Measurements from ENCODE around the gene PALM. TPM values are rescaled to one million over a fixed set of nuclear protein-coding genes. Genes with fewer than 3 reads are reported as not detected.
A peak's percentile ranks its signal among the peaks of the same experiment; 100 is the strongest.

Gene PALM
- total RNA-seq, 1 donor from 2014 or later, result 17.1 TPM

DNA sequence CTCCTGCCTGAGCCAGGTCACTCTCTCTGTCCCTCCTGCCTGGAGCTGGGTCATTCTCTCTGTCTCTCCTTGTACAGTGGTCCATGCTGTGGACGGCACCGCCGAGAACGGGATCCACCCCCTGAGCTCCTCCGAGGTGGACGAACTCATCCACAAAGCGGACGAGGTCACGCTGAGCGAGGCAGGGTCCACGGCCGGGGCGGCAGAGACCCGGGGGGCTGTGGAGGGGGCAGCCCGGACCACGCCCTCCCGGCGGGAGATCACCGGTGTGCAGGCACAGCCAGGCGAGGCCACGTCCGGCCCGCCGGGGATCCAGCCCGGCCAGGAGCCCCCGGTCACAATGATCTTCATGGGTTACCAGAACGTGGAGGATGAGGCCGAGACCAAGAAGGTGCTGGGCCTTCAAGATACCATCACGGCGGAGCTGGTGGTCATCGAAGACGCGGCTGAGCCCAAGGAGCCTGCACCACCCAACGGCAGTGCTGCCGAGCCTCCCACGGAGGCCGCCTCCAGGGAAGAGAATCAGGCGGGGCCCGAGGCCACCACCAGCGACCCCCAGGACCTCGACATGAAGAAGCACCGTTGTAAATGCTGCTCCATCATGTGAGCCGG is 37.6 kb downstream of the PALM start:
- H3K4me3 ChIP-seq (ENCODE audit: low read depth, low read length), result no peak overlapping the region
- TF ChIP-seq, protein P1, sequence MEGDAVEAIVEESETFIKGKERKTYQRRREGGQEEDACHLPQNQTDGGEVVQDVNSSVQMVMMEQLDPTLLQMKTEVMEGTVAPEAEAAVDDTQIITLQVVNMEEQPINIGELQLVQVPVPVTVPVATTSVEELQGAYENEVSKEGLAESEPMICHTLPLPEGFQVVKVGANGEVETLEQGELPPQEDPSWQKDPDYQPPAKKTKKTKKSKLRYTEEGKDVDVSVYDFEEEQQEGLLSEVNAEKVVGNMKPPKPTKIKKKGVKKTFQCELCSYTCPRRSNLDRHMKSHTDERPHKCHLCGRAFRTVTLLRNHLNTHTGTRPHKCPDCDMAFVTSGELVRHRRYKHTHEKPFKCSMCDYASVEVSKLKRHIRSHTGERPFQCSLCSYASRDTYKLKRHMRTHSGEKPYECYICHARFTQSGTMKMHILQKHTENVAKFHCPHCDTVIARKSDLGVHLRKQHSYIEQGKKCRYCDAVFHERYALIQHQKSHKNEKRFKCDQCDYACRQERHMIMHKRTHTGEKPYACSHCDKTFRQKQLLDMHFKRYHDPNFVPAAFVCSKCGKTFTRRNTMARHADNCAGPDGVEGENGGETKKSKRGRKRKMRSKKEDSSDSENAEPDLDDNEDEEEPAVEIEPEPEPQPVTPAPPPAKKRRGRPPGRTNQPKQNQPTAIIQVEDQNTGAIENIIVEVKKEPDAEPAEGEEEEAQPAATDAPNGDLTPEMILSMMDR (conservative IDR thresholded peaks at IDR 0.05; ENCODE audit: low read depth, low read length), result no peak
- DNase-seq (ENCODE audit: low read depth), result no peak

DNA sequence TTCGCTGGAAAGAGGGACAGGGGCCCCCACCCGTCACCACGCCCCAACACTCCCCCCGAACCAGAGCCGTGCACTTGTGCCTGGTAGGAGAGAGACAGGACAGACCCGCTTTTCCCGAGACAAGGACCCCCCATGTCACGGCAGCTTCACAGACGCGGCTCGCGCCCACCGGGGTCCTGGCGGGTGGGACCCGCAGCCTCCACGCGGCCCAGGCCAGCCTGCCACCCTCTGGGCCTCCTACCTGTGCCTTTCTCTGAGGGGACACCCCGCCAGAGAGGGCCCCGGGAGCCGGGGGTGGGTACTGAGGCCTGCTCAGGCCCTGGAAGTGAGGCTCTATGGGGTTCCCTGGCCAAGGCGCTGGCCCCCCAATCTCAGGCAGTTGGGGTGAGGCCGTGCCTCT is 38.2 kb downstream of the PALM start:
- no peak overlapping the region for H3K4me3 ChIP-seq (ENCODE audit: low read depth, low read length)
- TF ChIP-seq, protein P1 (conservative IDR thresholded peaks at IDR 0.05; ENCODE audit: low read depth, low read length), result no peak
- DNase-seq (ENCODE audit: low read depth), result no peak

DNA sequence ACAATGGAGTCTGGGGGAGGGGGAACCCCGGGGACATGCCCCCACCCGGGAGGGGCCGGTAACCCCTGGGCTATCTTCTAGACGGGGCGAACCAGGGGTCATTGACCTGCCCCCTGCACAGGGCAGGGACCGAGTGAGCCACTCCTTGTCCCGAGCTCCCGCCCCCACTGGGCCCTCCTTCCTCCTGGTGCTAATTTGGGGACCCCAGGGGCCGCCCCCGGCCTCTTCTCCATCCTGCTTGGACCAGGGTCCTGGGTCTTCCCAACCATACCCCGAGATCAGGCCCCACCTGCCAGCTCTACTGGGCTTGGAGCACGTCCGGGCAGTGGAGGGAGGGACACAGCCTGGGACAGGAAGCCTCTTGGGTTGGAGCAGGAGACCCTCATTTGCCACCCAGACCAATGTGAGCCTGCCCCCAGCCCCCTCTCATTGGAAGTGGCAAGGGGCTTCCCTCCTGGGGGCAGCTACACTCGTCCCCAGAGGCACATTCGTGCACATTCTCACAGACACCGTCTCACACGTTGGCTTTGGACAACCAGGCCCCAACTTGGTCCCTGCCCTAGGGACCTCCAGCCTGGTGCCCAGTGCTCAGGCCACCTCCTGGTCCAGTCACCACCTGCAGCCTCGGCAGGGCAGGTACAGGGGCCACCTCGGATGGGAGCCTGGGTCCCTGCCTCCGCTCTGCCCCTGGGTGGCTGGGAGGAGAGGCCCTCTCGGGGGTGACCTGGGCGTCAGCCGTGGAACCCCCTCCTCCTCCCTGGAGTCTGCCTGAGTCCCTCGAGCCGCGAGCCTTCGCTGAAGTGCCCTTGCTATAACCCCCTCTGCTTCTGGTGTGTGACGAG is 38.9 kb downstream of the PALM start:
- TF ChIP-seq, protein P1 (conservative IDR thresholded peaks at IDR 0.05; ENCODE audit: low read depth, low read length), result no peak
- H3K4me3 ChIP-seq (ENCODE audit: low read depth, low read length), result no peak overlapping the region
- no peak for DNase-seq (ENCODE audit: low read depth)

DNA sequence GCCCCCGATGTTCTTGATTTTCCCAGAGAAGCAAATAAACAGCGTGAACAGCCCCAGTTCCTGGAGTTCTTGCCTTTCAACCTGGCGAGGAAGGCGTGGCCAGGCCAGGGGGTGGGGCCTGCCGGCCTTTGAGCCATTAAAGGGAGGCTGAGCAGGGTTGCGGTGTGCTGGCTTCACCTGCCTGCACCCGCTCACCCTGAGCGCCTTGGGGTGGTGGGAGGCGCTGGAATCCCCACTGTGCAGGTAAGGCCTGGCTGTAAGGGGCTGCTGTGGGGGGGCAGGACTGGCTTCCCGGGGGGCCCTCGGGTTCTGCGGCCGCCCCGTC is 39.5 kb downstream of the PALM start:
- no peak for DNase-seq (ENCODE audit: low read depth)
- no peak overlapping the region for H3K4me3 ChIP-seq (ENCODE audit: low read depth, low read length)
- TF ChIP-seq, protein P1 (conservative IDR thresholded peaks at IDR 0.05; ENCODE audit: low read depth, low read length), result no peak

DNA sequence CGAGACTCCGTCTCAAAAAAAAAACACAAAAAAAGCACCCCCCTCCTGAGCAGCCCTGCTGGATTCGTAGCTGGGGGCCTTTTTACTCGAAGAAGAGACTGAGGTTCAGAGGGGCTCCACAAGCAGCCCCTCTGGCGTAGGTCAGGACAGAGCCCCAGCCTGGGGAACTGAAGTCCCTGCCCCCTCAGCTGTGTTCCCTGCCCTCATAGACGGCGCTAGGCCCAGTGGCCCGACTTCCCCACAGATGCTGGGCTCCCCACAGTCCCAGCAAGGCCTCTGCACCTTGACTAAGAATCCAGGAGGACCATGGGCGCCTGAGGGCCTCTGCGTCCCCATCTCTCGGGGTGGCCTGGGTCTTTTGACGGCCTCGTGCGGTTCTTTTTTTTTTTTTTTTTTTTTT is 41.1 kb downstream of the PALM start:
- no peak overlapping the region for H3K4me3 ChIP-seq (ENCODE audit: low read depth, low read length)
- TF ChIP-seq, protein P1 (conservative IDR thresholded peaks at IDR 0.05; ENCODE audit: low read depth, low read length), result no peak
- DNase-seq (ENCODE audit: low read depth), result no peak

DNA sequence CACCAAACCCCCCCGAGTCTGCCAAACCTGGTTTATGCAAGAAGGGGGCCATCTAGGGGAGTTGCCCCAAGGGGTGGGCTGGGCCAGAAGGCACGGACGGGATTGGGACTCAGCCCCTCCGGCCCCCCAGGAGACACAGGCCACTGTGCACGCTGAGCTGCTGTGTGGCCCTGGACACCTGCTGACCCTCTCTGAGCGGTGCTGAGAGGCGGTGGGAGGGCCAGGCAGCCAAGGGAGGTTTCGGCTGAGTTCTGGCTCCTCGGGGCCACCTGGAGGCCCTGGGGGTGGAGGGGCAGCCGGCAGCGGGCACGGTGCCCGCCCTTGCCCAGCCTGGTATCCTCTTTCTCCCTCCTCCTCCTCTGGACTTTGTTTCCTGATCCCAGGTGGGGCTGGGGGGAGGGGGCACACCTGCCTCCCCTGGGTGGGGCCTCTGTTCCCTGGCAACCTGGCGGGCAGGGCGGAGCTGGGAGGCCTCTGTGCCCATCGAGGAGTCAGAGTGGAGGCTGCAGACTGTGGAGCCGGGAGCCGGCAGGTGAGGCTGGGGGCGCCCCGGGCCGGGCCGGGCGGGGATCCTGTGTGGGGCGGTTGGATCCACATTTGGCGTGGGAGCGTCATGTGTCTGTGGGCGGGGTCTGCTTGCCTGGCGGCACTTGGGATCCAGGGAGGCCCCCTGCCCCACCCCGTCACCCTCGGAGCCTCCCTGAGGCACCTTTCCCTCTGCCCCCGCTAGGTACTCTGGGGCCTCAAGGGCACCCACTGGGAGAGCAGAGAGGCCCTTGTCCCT is 42.1 kb downstream of the PALM start, which contains the start of gene MISP:
TSS of gene MISP (plus strand) at position 473 of the 784 bp plus-strand sequence. CDS start 5,835 bp downstream, outside the sequence.
- DNase-seq (ENCODE audit: low read depth), result no peak
- TF ChIP-seq, protein P1 (conservative IDR thresholded peaks at IDR 0.05; ENCODE audit: low read depth, low read length), result no peak
- H3K4me3 ChIP-seq (ENCODE audit: low read depth, low read length), result peak within 1 kb of the TSS; percentile 34

Measured in epithelial cell of proximal tubule (primary cell).